Measurements from ENCODE around the gene NIBAN1. TPM values are rescaled to one million over a fixed set of nuclear protein-coding genes. Genes with fewer than 3 reads are reported as not detected.

The NIBAN1 gene
- total and polyA plus RNA-seq, 2 donors (not counting 3 experiments of a cell fraction or from before 2014, with no cell fraction given), result 0.23 to 2.8 TPM

- TF ChIP-seq GATA2 (IDR thresholded peaks at IDR 0.05; ENCODE audit: insufficient read depth, insufficient read length, low read depth, low read length) (no peak), POLR2A (IDR thresholded peaks at IDR 0.05; ENCODE audit: low read depth, low read length) (no peak), MYC (IDR thresholded peaks at IDR 0.05; ENCODE audit: low read depth, low read length) (no peak), POLR2AphosphoS5 (IDR thresholded peaks at IDR 0.05; ENCODE audit: insufficient read depth, low read depth, low read length) (no peak), CTCF (IDR thresholded peaks at IDR 0.05; ENCODE audit: extremely low read depth in 1 of 2, insufficient read depth in 1 of 2, low read depth in 1 of 2, low read length in 2 of 2) (no peak), FOS (IDR thresholded peaks at IDR 0.05; ENCODE audit: borderline replicate concordance, insufficient read depth, low read length) (no peak), JUN (IDR thresholded peaks at IDR 0.05; ENCODE audit: borderline replicate concordance, insufficient read depth, insufficient read length, low read depth) (no peak), MAX (IDR thresholded peaks at IDR 0.05; ENCODE audit: insufficient read depth, insufficient read length) (no peak), EZH2 (IDR thresholded peaks at IDR 0.05; ENCODE audit: borderline replicate concordance, low read depth, low read length, severe bottlenecking) (no peak)
- Histone ChIP-seq H3K9me3 (replicated peaks; ENCODE audit: control insufficient read depth, insufficient read depth, low read length) (no peaks in the 10 kb centered on the region), H3K9me1 (replicated peaks; ENCODE audit: control insufficient read depth, extremely low read depth, insufficient read depth, low read length) (no peaks in the 10 kb centered on the region), H3K79me2 (ENCODE audit: control insufficient read depth, insufficient read depth, low read length) (no peaks in the 10 kb centered on the region), H3K4me3 (replicated peaks in 1 of 3; ENCODE audit: insufficient read depth in 1 of 3, low read depth in 1 of 3, low read length in 3 of 3) (no peak overlapping the region), H3K27me3 (ENCODE audit: control insufficient read depth in 2 of 2, insufficient read depth in 2 of 2, low read length in 2 of 2) (peaks cover 18 to 22% of the 10 kb centered on the region in 2 experiments), H2AFZ (ENCODE audit: low read depth, low read length) (no peak overlapping the region), H3K36me3 (ENCODE audit: control insufficient read depth in 2 of 2, extremely low read depth in 1 of 2, insufficient read depth in 2 of 2, low read length in 2 of 2) (no peaks in the 10 kb centered on the region), H3K27ac (ENCODE audit: insufficient read depth, low read depth, low read length) (no peak overlapping the region), H4K20me1 (replicated peaks; ENCODE audit: control insufficient read depth, extremely low read depth, insufficient read depth, low read length) (no peaks in the 10 kb centered on the region), H3K4me1 (ENCODE audit: control insufficient read depth, extremely low read depth, insufficient read depth, low read length) (peaks cover 12% of the 10 kb centered on the region), H3K4me2 (ENCODE audit: insufficient read depth, low read length) (no peak overlapping the region), H3K9ac (replicated peaks; ENCODE audit: extremely low read depth, insufficient read depth, low read length) (no peak overlapping the region)
- intact Hi-C loops (cut with micrococcal nuclease) (no loop called here), dilution Hi-C loops (cut with MboI; ENCODE audit: extremely low pct_ligation_motif_present, low sequenced_read_pairs) (no loop called here)
- ChIA-PET POLR2A (no interaction called here), CTCF (interaction anchor here (0.6 to 2.6 kb wide), 4 partner anchors 11 to 165 kb away, joined by 3 to 10 read pairs (median 6); no protein-coding TSS in a partner anchor)
- BruUV-seq (replicated peaks), result no TSS peak
- no peak for FAIRE-seq
- DNase-seq (ENCODE audit: low read depth, low spot score), result no peak
Observed at GRCh38 chr1:184970691-184971161, 3.6 kb downstream of the NIBAN1 start.

Measured in endothelial cell of umbilical vein (primary cell).